PFSK-1 (cell line): Measurements from ENCODE around the gene SETD4.

ENCODE experiments used
- FOXP2 ChIP-seq: optimal IDR thresholded peaks from 2 replicates; pipeline ENCODE3; 2011; ENCODE audit warnings: borderline replicate concordance, control low read depth, inconsistent platforms; ENCODE audit not compliant: insufficient read depth; ENCODE audit errors: extremely low read length, extremely low read depth
- POLR2AphosphoS5 ChIP-seq: IDR thresholded peaks from 2 replicates; pipeline ENCODE4 v1.6.1; 2012; ENCODE audit warnings: low read depth, mild to moderate bottlenecking, control low read depth, low read length, moderate library complexity
- REST ChIP-seq, 2 experiments: IDR thresholded peaks; 2 replicates each; pipeline versions ENCODE4 v1.6.1 to v1.8.0; 2011 to 2012; ENCODE audit warnings: low read depth in 2 of 2, low read length in 2 of 2, control low read depth in 1 of 2, inconsistent platforms in 1 of 2, mild to moderate bottlenecking in 1 of 2, moderate library complexity in 1 of 2; ENCODE audit not compliant: insufficient read depth in 1 of 2
- SIN3A ChIP-seq: IDR thresholded peaks from 2 replicates; pipeline ENCODE4 v1.6.1; 2012; ENCODE audit warnings: mild to moderate bottlenecking, low read length, moderate library complexity, borderline replicate concordance; ENCODE audit not compliant: insufficient read depth
- TAF1 ChIP-seq: IDR thresholded peaks from 2 replicates; pipeline ENCODE4 v1.6.1; 2012; ENCODE audit warnings: low read length, control low read depth, borderline replicate concordance; ENCODE audit not compliant: insufficient read depth

SETD4 gene

DNA sequence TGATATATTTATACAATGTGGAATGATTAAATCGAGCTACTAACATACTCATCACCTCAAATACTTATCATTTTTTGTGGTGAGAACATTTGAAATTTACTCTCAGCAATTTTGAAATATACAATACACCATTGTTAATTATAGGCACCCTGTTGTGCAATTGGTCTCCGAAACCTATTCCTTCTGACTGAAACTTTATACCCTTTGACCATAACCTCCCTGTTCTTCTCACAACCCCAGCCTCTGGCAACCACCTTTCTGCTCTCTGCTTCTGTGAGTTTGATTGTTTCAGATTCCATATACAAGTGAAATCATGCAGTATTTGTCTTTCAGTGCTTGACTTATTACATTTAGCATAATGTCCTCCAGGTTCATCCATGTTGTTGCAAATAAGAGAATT, 49.5 kb downstream of the SETD4 start:
- no peak for TF ChIP-seq POLR2AphosphoS5
- no peak for TF ChIP-seq SIN3A
- no peak for TF ChIP-seq TAF1
- no peak for TF ChIP-seq FOXP2
- TF ChIP-seq REST (IDR thresholded peaks at IDR 0.05; ENCODE audit: insufficient read depth in 1 of 2, low read depth in 2 of 2, low read length in 2 of 2), result no peak

DNA sequence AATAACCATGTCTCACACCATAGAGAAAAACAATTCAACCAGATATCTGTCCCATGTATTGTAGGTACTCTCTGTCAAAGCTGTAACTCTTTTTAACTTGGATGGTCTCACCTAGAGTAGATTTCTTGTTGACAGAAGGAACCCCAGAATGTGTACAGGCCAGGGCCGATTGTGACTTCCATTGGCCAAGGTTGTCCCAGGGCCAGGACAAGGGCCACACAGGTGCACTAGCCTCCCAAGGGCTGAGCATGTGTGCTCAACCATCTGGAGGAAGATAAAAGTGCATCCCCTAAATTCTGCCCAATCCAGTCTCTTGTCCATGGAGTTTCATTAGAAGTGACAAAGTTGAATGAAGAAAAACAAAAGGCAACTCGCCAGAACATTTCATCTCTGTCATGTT, 51.8 kb downstream of the SETD4 start:
- TF ChIP-seq REST (IDR thresholded peaks at IDR 0.05; ENCODE audit: insufficient read depth in 1 of 2, low read depth in 2 of 2, low read length in 2 of 2), result no peak
- no peak for TF ChIP-seq TAF1
- no peak for TF ChIP-seq SIN3A
- no peak for TF ChIP-seq POLR2AphosphoS5
- no peak for TF ChIP-seq FOXP2

DNA sequence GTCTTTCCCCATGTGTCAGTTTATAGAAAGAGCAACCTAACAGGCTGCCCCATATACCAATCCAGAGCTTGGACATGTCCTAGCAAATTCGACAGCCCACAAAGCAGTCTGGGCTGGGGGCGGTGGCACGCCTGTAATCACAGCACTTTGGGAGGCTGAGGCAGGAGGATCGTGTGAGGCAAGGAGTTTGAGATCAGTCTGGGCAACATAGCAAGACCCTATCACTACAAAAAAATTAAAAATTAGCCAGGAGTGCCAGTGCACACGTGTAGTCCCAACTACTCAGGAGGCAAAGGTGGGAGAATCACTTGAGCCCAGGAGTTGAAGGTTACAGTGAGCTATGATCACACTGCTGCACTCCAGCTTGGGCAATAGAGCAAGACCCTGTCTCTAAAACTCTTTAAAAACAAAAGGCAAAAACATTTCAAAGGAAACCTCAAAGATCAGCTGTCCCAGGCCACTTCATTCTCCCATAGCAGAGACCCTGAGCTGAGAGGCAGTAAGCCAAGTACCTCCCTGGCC, 54.4 kb downstream of the SETD4 start:
- TF ChIP-seq POLR2AphosphoS5 (no peak), REST (IDR thresholded peaks at IDR 0.05; ENCODE audit: insufficient read depth in 1 of 2, low read depth in 2 of 2, low read length in 2 of 2) (no peak), FOXP2 (no peak), TAF1 (no peak), SIN3A (no peak)

DNA sequence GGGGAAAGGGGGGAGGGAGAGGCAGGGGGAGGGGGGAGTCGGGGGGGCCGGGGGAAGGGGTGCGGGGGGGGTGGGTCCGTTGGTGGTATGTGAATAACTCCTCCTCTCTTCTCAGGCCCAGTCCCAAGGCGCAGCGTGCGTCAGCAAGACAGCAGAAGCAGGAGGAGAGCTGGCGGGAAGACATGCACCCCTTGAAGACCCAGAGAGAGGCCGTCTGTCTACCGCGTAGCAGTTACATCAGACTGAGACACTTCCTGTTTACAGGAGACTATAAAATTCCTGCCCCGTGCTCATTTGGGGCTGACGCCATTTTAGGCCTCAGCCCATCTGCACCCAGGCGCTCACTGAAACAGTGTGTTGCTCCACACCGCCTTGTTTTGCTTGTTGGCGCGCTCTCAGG, 55.3 kb downstream of the SETD4 start:
- TF ChIP-seq SIN3A (no peak), TAF1 (no peak), POLR2AphosphoS5 (no peak), FOXP2 (no peak), REST (IDR thresholded peaks at IDR 0.05; ENCODE audit: insufficient read depth in 1 of 2, low read depth in 2 of 2, low read length in 2 of 2) (no peak)

DNA sequence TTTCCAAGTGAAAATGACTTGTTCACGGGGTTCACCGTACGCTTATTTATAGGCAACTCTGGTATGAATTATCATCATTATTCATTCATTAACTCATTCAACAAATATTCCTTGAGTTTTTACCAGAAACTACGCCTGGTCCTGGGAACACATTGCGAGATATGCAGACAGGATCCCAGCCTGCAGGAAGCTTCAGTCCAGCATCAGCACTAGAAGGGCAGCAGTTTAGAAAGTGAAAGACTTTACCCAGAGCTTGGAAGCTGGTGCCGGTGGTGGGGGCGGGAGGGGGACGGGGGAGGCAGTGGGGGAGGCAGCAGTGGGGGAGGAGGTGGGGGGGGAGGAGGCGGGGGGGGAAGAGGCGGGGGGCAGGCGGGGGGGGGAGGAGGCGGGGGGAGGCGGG, 55.9 kb downstream of the SETD4 start:
- no peak for TF ChIP-seq REST (IDR thresholded peaks at IDR 0.05; ENCODE audit: insufficient read depth in 1 of 2, low read depth in 2 of 2, low read length in 2 of 2)
- TF ChIP-seq SIN3A, result no peak
- TF ChIP-seq POLR2AphosphoS5, result no peak
- TF ChIP-seq FOXP2, result no peak
- TF ChIP-seq TAF1, result no peak
